ENCODE results near the gene USP30. TPM values are rescaled to one million over a fixed set of nuclear protein-coding genes. Genes with fewer than 3 reads are reported as not detected.

The USP30 gene
- total RNA-seq, 1 experiment from 2014 or later: 7.8 TPM

- Histone ChIP-seq H3K18ac (ENCODE audit: insufficient read length, low read depth, low read length) (no peak overlapping the region), H2BK120ac (ENCODE audit: low read depth, low read length, poor library complexity, severe bottlenecking) (no peak overlapping the region), H3K9me3 (ENCODE audit: control insufficient read depth, low read depth, low read length) (no peaks in the 10 kb centered on the region), H3K4me2 (ENCODE audit: insufficient read depth, insufficient read length, low read length) (no peak overlapping the region), H2BK12ac (ENCODE audit: insufficient read length, low read depth, low read length) (no peak overlapping the region), H3K23ac (ENCODE audit: insufficient read length, low read depth, low read length) (no peak overlapping the region), H2BK5ac (ENCODE audit: insufficient read length, low read length) (no peak overlapping the region), H4K91ac (ENCODE audit: insufficient read length, low read depth, low read length) (no peak overlapping the region), H3K14ac (ENCODE audit: insufficient read depth, low read length) (no peak overlapping the region), H3K9ac (ENCODE audit: extremely low read depth, insufficient read length, low read length) (no peak overlapping the region), H2BK15ac (ENCODE audit: low read depth, low read length) (no peak overlapping the region), H3K23me2 (ENCODE audit: insufficient read length, low read depth, low read length, poor library complexity, severe bottlenecking) (no peaks in the 10 kb centered on the region), H3K4ac (ENCODE audit: low read depth, low read length) (no peak overlapping the region), H3T11ph (ENCODE audit: low read length) (no peak overlapping the region), H4K20me1 (ENCODE audit: control insufficient read depth, insufficient read depth, insufficient read length) (no peaks in the 10 kb centered on the region), H2BK20ac (ENCODE audit: low read depth, low read length, poor library complexity, severe bottlenecking) (no peak overlapping the region), H2AK5ac (ENCODE audit: insufficient read length, low read length) (no peak overlapping the region), H3K79me2 (ENCODE audit: insufficient read depth, low read length) (no peaks in the 10 kb centered on the region), H3K79me1 (ENCODE audit: insufficient read depth, low read depth, low read length, poor library complexity, severe bottlenecking) (no peaks in the 10 kb centered on the region), H2AFZ (ENCODE audit: low read length) (no peak overlapping the region), H3K56ac (ENCODE audit: insufficient read length, low read depth, low read length) (no peak overlapping the region), H4K8ac (replicated peaks; ENCODE audit: insufficient read length, low read depth, low read length) (no peak overlapping the region), H4K5ac (ENCODE audit: insufficient read length, low read depth, low read length) (no peak overlapping the region), H3K27ac (ENCODE audit: insufficient read length, low read depth, low read length) (no peak overlapping the region), H3K4me1 (ENCODE audit: insufficient read depth, low read length) (no peaks in the 10 kb centered on the region), H3K27me3 (ENCODE audit: insufficient read depth, low read length) (no peaks in the 10 kb centered on the region)
- TF ChIP-seq, protein P1, sequence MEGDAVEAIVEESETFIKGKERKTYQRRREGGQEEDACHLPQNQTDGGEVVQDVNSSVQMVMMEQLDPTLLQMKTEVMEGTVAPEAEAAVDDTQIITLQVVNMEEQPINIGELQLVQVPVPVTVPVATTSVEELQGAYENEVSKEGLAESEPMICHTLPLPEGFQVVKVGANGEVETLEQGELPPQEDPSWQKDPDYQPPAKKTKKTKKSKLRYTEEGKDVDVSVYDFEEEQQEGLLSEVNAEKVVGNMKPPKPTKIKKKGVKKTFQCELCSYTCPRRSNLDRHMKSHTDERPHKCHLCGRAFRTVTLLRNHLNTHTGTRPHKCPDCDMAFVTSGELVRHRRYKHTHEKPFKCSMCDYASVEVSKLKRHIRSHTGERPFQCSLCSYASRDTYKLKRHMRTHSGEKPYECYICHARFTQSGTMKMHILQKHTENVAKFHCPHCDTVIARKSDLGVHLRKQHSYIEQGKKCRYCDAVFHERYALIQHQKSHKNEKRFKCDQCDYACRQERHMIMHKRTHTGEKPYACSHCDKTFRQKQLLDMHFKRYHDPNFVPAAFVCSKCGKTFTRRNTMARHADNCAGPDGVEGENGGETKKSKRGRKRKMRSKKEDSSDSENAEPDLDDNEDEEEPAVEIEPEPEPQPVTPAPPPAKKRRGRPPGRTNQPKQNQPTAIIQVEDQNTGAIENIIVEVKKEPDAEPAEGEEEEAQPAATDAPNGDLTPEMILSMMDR (conservative IDR thresholded peaks at IDR 0.05): no peak
- Mint-ChIP-seq H3K27me3 (ENCODE audit: low read depth) (no peaks in the 10 kb centered on the region), H3K4me1 (peaks cover 2% of the 10 kb centered on the region in 2 experiments), H3K36me3 (ENCODE audit: insufficient read depth in 1 of 3, low read depth in 3 of 3) (peaks cover 0 to 8% (median 2%) of the 10 kb centered on the region in 3 experiments; a peak in 1 of 7 replicates), H3K27ac (no peak overlapping the region), H3K9me3 (no peaks in the 10 kb centered on the region), H3K4me3 (no peak overlapping the region)
- DNase-seq: no peak
- no CpG with 5 or more reads among the region's 6 CpGs for WGBS (ENCODE audit: extremely low coverage, insufficient read length, low lambda C conversion rate)
Measured at GRCh38 chr12:109058773-109059172, 6.4 kb downstream of the USP30 start.
